Gastroesophageal sphincter (tissue), 4 donors: Measurements from ENCODE around the gene ISG20L2. TPM values are rescaled to one million over a fixed set of nuclear protein-coding genes. Genes with fewer than 3 reads are reported as not detected.
"Not testable (repeated sequence)": the region's sequence is repeated elsewhere in the genome, so short reads cannot be mapped to it uniquely, and the experiment has no call there.

Source experiments
- ATAC-seq: fragments of 150-250 bp; one replicate; pipeline ENCODE4 v1.9.1; 2016; ENCODE audit warnings: mild to moderate bottlenecking, moderate library complexity
- H3K27ac ChIP-seq, 4 donors: fragments of 200-600 bp; sonication (generic) in 3 of 4; 1 replicate in 3 of 4; 2 replicates in 1 of 4; pipeline ENCODE4 v1.5.1; 2016 to 2019
- H3K27me3 ChIP-seq: fragments of 200-600 bp; sonication (generic); one replicate; pipeline ENCODE4 v1.5.1; 2019
- H3K36me3 ChIP-seq, 2 donors: fragments of 200-600 bp; sonication (generic); one replicate each; pipeline ENCODE4 v1.5.1; 2019; ENCODE audit warnings: control low read depth in 1 of 2
- H3K4me1 ChIP-seq, 3 donors: fragments of 200-600 bp; sonication (generic); 1 replicate in 2 of 3; 2 replicates in 1 of 3; pipeline ENCODE4 v1.5.1; 2016 to 2019; ENCODE audit warnings: control low read depth in 2 of 3
- H3K4me3 ChIP-seq, 2 donors: fragments of 200-600 bp; sonication (generic); one replicate each; pipeline ENCODE4 v1.5.1; 2019; ENCODE audit warnings: mild to moderate bottlenecking in 1 of 2, moderate library complexity in 1 of 2
- H3K9me3 ChIP-seq, 3 donors: fragments of 200-600 bp; sonication (generic); one replicate each; pipeline ENCODE4 v1.5.1; 2017 to 2019; ENCODE audit warnings: control low read depth in 2 of 3
- CTCF ChIP-seq, 4 experiments: fragments of 200-600 bp in 2 of 4; fragments of 450-650 bp in 2 of 4; sonication (generic) in 1 of 4; IDR thresholded peaks; one replicate each; pipeline ENCODE4 v1.5.1; 2017 to 2019; ENCODE audit warnings: antibody characterized with exemption in 4 of 4, mild to moderate bottlenecking in 2 of 4, moderate library complexity in 2 of 4
- EP300 ChIP-seq: sonication (generic); formaldehyde crosslinking; IDR thresholded peaks from one replicate; pipeline ENCODE4 v1.6.1; 2017; ENCODE audit warnings: antibody characterized with exemption, mild to moderate bottlenecking
- POLR2A ChIP-seq, 2 donors: fragments of 450-650 bp; IDR thresholded peaks; one replicate each; pipeline ENCODE4 v1.6.1; 2017; ENCODE audit warnings: antibody characterized with exemption in 2 of 2, mild to moderate bottlenecking in 2 of 2, moderate library complexity in 1 of 2
- POLR2AphosphoS5 ChIP-seq: sonication (generic); formaldehyde crosslinking; IDR thresholded peaks from one replicate; pipeline ENCODE4 v1.6.1; 2017; ENCODE audit warnings: antibody characterized with exemption
- WGBS, 2 donors: methylation state at CpG; one replicate each; pipeline ENCODE4 v1.1.5; 2018; ENCODE audit warnings: low coverage in 1 of 2; 5-methylcytosine and 5-hydroxymethylcytosine counted together
- total RNA-seq, 4 donors: library from RNA; depleted of rRNA; stranded (reverse); fragments of >200 nt; gene quantifications; one replicate each; pipeline ENCODE4 v1.1.0, GENCODE V29; 2016

The ISG20L2 gene
- total RNA-seq, 4 donors from 2014 or later, result 14.5 to 18.4 (median 17.0) TPM

DNA sequence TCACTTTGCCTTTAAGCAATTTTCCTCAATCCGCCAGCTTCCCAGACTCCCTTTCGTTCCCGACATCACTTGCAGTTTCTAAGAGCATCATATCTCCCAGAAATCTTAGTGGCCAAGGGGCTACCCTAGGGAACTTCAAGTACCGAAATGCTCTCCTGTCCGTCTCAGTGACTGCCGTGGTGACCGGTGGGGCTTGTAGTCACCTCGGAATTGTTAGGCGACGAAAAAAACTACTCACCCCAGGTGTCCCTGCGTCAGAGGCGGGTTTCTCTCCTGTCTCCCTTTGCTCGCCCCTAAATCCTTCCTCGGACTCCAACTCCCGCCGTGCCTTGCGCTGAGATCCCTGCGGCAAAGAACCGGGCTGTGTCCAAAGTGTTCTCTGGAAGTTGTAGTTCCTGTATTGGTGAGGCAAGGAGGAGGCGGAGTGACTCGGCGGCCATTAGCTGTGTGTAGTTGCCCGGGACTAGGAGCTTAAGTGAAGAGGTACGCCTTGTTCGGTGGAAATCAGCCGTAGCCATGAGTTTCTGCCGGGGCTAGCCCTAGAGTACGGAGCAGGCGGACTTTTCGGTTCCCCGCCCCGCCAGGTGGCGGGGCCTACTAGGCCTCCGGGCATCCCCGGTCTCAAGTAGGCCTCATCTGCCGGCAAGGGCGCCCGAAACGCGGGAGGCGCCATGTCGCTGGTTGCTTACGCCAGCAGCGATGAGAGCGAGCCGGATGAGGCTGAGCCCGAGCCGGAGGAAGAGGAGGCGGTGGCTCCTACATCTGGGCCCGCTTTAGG lies 38.7 kb upstream of the ISG20L2 start, which contains the start of gene PRCC:
Gene PRCC, plus strand, starts transcription at position 435 of the 778 bp plus-strand sequence. Its CDS starts 237 bp downstream, at position 672.
- TF ChIP-seq POLR2AphosphoS5, result peak; percentile 78
- no peak for TF ChIP-seq EP300
- peak in 1 of 2 donors; percentile 29 for TF ChIP-seq POLR2A (IDR thresholded peaks at IDR 0.05)
- no peak for TF ChIP-seq CTCF (IDR thresholded peaks at IDR 0.05)
- peak; percentile 98 for ATAC-seq
- Histone ChIP-seq H3K4me3 (peak within 1 kb of the TSS; percentile 74 to 84), H3K27ac (peak within 1 kb of the TSS; percentile 87 to 97 (median 93)), H3K36me3 (peaks cover 0 to 20% of the 10 kb centered on the region in 2 donors), H3K9me3 (no peaks in the 10 kb centered on the region), H3K4me1 (peaks cover 0 to 55% (median 35%) of the 10 kb centered on the region in 3 donors), H3K27me3 (no peaks in the 10 kb centered on the region)
- WGBS, 2 donors, result 0% methylated on average over 6 to 20 of the region's 50 CpGs

- Histone ChIP-seq H3K27me3 (no peaks in the 10 kb centered on the region), H3K9me3 (no peaks in the 10 kb centered on the region), H3K4me3 (peak overlapping the region; percentile 74 to 84), H3K4me1 (peaks cover 0 to 47% (median 33%) of the 10 kb centered on the region in 3 donors), H3K27ac (peak overlapping the region; percentile 87 to 97 (median 92)), H3K36me3 (peaks cover 0 to 14% of the 10 kb centered on the region in 2 donors)
- TF ChIP-seq CTCF (IDR thresholded peaks at IDR 0.05) (no peak), EP300 (no peak), POLR2A (IDR thresholded peaks at IDR 0.05) (no peak), POLR2AphosphoS5 (no peak)
- ATAC-seq, result peak; percentile 13
- 2% methylated on average over 12 to 13 of the region's 14 CpGs for WGBS, 2 donors
Observed at GRCh38 chr1:156766298-156767100, 37.9 kb upstream of the ISG20L2 start.

- Histone ChIP-seq H3K36me3 (peaks cover 0 to 6% of the 10 kb centered on the region in 2 donors), H3K9me3 (no peaks in the 10 kb centered on the region), H3K4me3 (no peak overlapping the region), H3K4me1 (peaks cover 0 to 39% (median 25%) of the 10 kb centered on the region in 3 donors), H3K27ac (no peak overlapping the region), H3K27me3 (no peaks in the 10 kb centered on the region)
- WGBS, 2 donors, result 67 to 93% methylated on average over 2 to 3 of the region's 5 CpGs
- TF ChIP-seq CTCF (IDR thresholded peaks at IDR 0.05) (no peak), POLR2A (IDR thresholded peaks at IDR 0.05) (no peak), POLR2AphosphoS5 (no peak), EP300 (no peak)
- ATAC-seq, result no peak
Observed at GRCh38 chr1:156765666-156766065, 37.1 kb upstream of the ISG20L2 start.

DNA sequence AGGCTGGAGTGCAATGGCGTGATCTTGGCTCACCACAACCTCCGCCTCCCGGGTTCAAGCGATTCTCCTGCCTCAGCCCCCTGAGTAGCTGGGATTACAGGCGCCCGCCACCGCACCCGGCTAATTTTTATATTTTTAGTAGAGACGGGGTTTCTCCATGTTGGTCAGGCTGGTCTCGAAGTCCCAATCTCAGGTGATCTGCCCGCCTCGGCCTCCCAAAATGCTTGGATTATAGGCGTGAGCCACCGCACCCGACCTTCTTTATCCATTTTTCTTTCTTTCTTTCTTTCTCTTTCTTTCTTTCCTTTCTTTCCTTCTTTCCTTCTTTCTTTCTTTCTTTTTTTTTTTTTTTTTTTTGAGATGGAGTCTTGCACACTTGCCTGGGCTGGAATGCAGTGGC lies 36.6 kb upstream of the ISG20L2 start:
- H3K4me1 ChIP-seq, result peaks cover 0 to 34% (median 20%) of the 10 kb centered on the region in 3 donors
- ATAC-seq, H3K27ac ChIP-seq, H3K4me3 ChIP-seq, H3K27me3 ChIP-seq, H3K9me3 ChIP-seq, H3K36me3 ChIP-seq: not testable (repeated sequence)
- WGBS, 2 donors, result 90 to 100% methylated on average over 4 to 6 of the region's 15 CpGs

DNA sequence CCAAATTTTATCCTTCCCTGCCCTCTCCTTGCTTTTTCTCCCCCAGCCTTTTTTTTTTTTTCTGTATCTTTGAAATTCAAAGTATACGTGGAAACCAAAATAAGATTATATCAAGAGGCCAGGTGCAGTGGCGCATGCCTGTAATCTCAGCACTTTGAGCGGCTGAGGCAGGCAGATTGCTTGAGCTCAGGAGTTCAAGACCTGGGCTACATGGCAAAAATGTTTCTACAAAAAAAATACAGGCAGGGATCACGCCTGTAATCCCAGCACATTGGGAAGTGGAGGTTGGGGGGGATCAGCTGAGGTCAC lies 32.2 kb upstream of the ISG20L2 start:
- Histone ChIP-seq H3K36me3 (no peaks in the 10 kb centered on the region), H3K4me1 (peaks cover 0 to under 1% (median 0%) of the 10 kb centered on the region in 3 donors), H3K27me3 (no peaks in the 10 kb centered on the region), H3K4me3 (no peak overlapping the region), H3K9me3 (no peaks in the 10 kb centered on the region), H3K27ac (no peak overlapping the region)
- WGBS, 2 donors, result 100% methylated on average over 1 of the region's 4 CpGs; no CpG with 5 or more reads in 1 of the 2 donors
- ATAC-seq, result no peak
- no peak for TF ChIP-seq EP300
- no peak for TF ChIP-seq POLR2A (IDR thresholded peaks at IDR 0.05)
- no peak for TF ChIP-seq POLR2AphosphoS5
- TF ChIP-seq CTCF (IDR thresholded peaks at IDR 0.05), result no peak
